GM19351 (cell line): Measurements from ENCODE around the gene MYLK4.

Source experiments
- ATAC-seq: cut with Tn5 transposase; IDR thresholded peaks from one replicate; pipeline ENCODE4 v1.9.1; 2021; ENCODE audit warnings: mild to moderate bottlenecking, moderate library complexity; ENCODE audit not compliant: unreplicated experiment

The MYLK4 gene

DNA sequence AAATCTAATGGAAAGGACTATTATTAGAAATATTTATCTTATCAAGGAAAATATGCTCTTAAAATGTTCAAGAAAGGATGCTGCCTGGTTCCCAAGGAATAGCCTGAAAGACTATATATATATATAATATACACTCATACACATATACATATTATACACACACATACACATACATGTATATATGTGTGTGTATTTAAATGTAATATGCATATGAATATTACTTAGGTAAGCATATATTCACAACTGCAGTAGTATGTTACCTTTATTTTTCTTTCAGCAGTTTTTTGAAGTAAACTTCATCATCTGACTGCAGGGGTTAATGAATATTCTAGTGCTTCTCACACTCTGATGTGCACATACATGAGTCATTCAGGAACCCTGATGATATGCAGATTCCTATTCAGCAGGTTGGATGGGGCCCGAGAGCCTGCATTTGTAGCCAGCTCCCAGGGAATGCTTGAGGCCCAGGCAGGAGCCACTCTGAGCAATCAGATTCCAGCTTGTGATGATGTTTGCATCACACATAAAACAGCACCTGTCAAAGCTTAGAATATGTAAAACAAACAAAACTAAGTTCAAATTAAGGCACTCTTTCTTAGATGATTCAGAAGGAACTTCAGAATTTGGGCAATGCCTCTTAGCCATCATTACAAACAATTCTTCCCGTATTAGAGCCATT, 16.1 kb downstream of the MYLK4 start:
- ATAC-seq, result no peak

DNA sequence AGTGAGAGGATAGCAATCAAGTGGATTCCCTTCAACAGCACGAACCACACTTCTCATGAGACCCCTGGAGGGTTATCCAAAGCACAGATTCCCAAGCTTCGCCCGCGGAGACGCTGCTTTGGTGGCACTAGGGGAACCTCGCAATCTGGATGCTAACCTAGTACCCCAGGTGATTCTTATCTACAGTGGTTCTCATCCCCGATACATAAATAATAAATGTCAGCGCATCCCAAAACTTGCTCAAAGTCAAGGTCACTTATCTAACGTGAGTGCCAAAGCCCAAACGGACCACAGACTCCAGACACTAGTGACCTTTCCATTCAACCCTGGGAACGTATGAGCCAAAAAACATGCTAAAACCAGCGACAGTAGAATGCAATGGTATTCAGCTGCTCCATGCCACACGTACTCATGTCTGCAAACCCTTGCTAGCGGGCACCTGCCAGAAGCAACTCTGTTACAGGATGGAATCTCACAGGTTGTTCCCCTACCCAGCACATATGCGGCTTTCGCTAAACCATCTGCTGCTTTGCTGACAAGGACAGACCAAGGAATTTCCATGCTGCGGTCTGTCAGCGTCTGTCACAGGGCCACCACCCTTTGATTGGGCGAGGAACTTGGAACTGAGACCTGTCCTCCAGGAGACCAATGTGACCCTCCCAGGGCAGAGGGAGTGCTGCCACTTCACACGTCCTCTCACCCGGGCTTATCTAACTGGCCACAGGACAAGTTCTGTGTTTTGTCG, 16.8 kb downstream of the MYLK4 start:
- ATAC-seq, result no peak

DNA sequence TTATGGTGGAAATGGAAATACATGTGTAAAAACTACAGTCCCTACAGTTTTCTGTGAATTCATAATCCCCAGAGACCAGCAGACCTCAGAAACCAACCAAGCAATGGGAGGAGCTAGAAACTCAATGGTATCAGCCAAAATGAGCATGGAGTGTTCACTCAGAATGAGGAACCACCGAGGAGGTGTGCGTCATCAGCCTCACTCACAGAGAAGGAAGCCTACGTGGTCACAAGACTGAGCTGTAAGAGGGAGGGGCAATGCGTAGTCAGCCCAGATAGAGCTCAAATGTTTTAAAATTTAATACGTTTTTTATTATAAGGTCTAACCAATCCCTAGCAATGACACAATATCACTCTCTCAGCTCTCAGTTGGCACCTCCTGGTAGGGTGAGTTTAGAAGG, 17.4 kb downstream of the MYLK4 start:
- ATAC-seq, result peak; percentile 97

DNA sequence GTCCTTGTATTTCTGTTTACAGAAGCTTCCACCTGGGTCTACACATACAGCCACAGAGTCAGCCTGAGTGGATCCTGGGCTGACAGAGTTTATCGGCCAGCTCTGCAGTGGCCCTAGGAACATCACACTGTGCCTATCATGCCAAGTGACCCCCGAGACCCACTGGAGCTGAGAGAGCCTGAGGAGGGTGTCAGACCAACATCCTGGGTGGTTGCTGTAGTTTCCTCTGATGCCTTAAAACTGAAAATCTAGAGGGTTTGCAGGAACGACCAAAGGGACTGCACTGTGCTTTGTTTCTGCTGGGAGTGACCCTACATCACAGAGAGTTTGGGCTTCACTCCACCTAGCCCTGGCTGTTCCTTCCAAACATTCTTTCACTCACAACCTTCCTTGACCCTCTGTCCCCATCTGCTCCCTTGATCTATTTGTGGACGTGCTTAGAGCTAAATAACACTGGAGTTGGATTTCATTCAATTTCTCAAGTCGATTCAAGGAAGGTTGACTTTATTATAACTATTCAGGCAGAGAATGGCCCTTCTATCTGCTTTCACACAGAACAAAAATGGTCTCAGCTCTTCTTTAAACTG, 18.1 kb downstream of the MYLK4 start:
- no peak for ATAC-seq

DNA sequence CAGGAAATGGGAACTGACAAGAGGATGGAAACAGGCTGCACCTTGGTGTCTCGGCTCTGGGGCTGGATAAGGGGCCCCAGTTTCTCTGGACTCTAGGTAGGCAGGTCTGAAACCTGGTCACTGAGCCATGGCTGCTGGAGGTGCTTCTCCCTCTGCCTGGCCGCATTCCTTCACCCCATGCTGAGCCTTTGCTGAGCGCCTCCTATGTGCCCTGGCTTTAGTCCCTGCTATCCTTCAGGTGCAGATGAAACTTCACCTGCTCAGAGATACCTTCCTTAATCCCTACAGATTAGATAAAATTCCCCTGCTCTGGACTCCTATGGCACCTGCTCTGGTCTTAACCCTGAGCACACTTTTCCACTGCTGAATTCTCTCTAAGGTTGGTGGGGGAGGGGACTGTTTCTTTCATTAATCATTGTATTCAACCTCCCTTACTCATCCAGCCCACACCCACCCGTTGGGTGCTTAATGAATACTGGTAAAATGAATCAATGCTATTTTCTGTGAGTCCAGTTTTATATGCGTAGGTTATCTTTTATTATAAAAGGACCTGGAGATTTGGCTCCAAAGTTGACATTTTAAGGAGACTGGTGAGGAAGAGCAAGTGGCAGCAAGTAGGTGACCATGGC, 19.3 kb downstream of the MYLK4 start:
- ATAC-seq, result no peak

DNA sequence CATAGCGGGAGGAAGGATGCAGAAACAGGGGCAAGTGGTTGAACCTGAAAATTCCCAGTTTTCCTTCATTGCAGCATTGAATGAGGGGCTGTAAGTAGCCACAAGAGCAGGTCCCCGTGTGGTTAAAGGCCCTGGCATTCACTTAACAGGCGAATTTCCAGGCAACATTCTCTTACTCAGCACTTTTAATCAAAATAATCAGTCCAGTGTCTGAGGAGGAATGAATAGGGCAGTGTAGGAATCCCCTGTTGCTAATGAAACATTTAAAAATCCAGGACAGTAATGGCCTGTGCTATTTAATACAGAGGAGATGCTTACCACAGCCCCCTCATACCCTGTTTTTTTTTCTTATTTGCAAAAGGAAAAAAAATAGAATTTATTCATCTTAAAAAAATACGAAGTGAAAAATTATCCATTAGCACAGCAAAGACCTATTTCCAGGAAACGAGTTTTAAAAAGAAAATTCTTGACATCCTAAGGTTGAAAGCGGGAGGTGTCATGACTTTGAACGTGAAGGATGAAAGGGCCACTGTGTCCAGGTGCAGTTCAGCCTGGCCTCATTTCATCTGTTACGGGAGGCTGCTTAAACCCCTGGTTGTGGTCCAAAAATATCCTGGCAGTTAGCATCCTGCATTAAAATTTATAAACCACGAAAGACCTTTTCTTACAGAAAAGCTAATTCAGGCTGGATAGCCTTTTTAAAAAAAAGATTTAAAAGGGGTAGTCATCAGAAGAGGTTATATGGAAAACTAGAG, 20.2 kb downstream of the MYLK4 start:
- no peak for ATAC-seq

DNA sequence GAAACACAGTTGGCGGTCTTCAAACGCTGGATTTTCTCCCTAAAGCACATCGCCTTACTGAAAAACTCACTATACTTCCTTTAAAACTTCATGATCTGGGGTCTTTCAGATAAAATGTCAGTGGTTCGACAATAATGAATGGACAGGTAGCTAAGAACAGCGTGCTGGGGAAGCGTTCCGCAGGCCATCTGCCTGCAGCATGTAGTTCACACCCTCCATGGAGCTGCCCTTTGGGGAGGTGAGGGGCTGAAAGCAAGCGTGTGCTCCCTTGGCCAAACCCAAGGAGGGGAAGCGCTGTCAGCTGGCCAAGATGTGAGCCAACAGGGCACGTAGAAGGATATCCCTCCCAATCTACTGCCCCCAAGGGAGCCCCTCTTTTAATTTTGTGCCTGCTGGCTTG, 20.8 kb downstream of the MYLK4 start:
- no peak for ATAC-seq

DNA sequence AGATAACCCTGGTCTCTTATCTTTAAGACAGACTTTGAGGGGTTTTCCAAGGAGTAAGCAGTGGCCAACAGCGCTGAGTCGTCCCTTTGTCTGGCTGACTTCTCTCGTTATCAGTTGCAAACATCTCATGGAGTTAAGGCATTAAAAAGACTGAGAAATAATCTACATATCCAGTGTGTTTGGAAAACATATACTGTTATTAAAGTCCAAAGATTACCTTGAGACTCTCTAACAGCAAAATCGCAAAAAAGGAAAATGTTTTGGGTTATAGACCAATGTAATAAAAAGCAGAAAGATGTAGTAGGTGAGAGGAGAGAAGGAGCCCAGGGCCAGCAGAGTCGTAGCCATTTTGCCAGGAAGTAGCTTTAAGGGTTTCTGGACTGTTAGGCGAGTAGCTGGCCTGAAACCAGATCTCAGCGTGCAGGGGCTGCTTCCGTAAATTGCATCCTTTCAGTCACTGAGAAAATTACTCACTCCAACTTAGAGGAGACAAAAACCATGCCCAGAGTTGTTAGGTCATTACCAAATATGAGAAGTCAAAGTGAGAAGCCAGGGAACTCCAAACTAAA, 24.6 kb downstream of the MYLK4 start:
- peak; percentile 48 for ATAC-seq

DNA sequence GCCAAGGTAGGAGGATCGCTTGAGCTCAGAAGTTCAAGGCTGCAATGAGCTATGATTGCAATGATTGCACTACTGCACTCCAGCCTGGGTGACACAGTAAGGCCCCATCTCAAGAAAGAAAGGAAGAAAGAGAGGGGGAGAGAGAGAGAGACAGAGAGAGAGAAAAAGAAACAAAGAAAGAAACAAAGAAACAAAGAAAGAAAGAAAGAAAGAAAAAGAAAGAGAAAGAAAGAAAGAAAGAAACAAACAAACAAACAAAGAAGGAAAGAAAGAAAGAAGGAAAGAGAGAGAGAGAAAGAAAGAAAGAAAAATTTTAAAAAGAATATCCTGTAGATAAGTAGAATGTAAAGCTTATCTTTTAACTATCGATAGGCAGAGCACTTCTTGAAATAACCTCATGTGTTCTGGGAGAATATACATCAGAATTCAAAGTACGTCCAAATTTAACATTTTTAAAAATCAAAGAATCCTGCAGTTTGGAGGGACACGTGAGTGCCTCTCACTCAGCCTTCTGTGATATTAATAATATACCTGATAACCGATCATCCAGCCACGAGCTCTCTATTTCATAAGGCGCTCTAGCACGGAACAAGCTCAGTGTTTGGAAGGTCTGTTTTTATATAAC, 25.2 kb downstream of the MYLK4 start:
- ATAC-seq, result no peak

DNA sequence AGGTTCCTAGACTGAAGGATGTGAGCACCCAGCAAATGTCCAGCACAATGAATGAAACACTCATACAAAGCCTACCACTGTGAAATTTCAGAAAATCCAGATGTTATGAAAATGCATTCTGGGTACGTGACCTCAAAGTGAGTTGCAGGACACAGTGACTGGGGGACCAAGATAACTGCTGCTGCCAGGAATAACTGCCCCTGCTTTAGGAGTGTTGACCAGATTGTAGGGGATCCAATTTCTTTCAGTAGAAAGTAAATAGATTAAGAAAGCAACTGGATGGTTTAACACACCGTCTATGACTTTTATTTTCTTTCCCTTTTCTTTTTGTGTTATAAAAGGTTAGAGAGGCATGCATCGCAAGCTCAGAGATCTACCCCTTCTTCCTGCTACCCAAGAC, 29.5 kb downstream of the MYLK4 start:
- ATAC-seq, result no peak

DNA sequence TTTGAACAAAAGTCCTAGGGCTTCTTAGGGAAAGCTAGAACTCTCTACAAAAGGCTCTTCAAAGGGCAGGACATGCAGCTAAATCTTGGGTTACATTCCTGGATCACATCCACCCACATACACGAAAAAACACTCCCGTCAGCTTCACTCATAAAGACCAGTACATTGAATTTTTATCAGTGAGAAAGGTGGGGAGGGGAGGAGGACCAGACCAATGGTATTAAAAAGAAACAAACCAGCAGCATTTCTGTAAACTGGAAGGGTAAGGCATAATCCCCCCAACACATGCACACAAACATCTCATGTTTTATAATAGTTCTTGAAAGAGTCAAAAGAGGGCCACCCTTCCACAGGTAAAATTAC, 31.6 kb downstream of the MYLK4 start:
- no peak for ATAC-seq

DNA sequence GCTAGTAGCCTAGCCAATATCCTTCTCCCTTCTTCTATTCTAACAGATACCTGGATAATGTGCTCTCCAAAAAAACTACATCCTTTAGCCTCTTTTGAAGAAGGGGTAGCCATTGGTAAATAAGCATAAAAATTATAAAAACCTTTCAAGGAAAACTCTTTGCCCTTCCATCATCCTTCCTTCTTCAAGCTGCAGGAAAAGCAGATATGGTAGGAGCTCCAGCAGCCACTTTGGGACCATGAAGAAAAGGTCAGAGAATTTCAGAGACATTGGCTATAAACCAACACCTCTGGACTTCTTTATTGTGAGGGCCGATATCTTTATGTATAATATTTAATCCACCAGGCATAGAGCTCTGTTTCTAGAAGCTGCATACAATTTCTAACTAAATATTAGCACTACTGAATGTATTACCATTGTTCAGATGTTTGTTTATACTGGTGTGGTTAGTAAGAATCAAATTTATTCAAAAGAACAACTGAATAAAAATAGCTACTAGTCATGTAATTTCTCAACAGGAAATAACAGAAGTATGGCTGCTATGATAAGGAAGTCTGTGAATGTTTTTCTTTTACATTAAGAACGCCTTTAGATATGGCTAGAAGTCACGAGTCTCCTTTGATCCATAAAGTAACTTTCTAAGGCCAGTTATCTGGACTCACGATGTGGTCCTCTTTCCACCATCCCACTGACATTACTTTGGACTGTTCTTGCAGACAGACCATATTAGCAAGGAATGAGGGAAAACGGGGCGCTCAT, 32.2 kb downstream of the MYLK4 start:
- no peak for ATAC-seq

DNA sequence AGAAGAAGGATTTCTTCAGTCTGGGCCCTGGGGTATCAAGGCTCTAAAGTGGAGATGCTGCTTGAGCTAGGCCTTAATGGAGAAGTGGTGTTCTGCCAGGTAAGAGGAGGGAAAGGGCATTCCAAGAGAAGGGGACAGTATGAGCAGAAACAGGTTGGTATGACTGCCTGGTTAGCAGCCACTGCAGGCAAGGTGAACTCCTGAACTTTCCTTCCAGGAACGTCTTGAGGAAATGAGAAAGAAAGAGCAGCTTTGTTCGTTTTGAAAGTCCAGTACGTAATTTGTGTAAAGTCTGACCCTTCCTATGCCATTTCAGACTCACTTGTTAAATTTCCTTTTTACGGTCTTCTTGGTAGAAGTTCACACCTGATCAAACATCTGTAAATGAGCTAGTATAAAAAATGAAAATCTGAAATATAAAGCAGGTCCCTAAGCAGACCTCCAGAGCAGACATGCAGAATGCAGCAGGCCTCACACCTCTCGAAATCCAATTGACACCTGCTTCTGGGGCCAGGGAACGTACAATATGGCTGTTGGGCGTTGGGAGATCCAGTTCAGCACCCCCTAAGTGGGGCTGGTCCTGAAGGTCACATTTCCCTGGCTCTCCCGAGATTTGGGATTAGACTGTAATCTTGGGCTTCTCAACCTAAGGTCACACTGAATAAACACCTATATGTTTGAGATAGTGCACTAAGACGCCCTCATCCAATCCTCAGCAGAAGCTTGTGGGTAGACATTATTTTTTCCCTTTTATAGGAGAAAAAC, 33.6 kb downstream of the MYLK4 start:
- ATAC-seq, result no peak

DNA sequence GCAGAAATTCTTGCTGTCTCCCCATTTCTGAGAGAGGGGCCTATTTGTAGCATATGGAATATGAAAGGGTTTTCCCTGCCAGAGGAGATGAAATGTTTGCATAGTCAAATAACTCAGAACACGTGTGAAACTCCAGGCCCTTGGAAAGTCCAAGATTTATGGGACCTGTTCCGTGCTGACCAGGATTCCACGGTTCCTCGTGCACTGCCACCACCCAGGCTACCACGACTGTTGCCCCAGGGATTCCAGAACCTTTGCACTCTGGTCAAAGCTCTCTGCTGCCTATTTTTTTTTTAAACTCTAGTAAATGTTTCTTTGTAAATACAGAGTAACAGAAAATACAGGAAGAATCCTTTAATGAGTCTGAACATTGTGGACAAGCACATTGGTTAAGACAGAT, 35.0 kb downstream of the MYLK4 start:
- no peak for ATAC-seq

DNA sequence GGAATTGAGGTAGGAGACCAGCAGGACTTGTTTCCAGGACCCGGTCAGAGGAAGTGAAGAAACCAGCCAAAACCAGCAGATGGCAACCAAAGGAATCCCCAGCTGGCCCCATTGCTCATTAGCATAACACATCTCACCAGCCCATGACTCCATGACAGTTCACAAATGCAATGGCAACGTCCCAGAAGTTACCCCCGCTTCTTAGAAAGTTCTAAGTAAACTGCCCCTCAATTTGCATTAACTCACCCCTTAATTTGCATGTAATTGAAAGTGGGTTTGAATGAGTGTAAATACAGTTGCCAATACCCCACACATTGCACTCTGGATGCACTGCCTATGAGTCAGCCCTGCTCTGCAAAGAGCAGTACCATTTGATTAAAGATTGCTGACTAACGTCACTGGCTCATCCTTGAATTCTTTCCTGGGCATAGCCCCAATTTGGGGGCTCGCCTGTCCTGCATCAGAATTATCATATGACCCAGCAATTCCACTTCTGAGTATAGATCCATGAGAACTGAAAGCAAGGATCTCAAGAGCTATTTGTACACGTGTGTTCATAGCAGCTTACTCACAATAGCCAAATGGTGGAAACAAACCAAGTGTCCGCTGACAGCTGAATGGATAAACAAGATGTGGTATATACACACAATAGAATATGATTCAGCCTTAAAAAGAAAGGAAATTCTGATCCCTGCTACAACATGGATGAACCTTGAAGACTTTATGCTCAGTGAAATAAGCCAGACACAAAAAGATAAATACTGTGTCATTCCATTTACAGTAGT, 36.4 kb downstream of the MYLK4 start:
- ATAC-seq, result no peak

DNA sequence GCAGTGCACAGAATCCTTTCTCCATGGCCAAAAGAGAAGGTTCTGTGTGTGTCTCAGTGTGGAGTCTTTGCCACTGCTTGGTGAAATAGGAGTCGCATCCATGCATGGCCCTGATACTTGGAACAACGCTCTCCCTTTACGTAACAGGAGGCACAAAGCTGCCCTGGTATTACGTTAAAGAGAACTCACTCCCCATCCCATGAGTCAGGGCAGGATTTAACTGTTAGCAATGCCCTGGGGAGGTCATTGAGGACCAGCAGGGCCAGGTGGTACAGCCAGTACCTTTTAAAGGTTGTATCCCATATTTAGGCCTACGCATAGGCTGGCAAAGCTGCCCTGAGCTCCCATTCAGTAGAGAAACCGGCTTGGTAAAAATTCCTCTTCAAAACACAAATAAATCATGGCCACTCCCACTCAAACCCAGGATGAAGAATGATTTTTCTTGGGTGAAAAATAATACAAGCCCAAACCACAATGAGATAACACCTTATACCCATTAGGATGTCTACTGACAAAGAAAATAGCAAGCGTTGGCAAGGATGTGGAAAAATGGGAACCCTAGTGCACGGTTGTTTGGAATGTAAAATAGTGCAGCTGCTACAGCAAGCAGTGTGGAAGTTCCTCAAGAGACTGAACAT, 37.1 kb downstream of the MYLK4 start:
- no peak for ATAC-seq

DNA sequence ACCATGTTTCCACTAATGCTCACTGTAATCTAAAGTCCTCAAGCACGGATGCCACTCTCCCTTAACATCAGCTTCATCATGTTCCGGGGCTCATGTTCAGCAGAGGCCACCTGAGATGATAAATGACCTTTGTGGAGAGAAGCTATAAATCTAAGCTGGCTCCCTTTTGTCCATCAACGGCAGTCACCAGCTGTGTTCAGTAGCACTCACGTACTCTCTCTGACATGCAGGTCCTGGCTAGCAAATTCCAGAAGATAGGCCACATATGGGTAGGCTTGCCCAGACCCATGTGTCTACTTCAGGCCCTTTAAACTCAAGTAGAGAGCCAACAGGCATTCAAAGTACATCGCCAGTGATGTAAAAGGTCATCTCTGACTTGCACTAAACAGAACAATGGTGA, 38.6 kb downstream of the MYLK4 start:
- ATAC-seq, result no peak

DNA sequence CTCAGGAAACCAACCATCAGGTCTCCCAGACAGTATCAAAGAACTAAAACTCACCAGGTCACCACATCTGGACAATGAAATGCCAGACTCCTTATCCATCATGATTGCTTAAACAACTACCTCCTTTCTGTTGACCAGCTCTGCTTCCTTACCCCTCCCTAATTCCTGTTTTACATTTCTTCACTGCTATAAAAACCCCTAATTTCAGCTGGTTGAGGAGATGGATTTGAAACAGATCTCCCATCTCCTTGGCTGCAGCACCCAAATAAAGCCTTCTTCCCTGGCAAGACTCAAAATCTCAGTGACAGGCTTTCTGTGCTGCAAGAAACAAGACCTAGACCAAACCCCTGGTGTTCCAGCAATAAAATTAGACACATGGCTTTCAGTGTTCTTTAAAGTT, 40.3 kb downstream of the MYLK4 start:
- ATAC-seq, result no peak
